HEK293 (cell line): ENCODE results near the gene NLGN2.

Source experiments
- BCL11A ChIP-seq: fragments of 450-650 bp; formaldehyde crosslinking; IDR thresholded peaks from 2 replicates; pipeline ENCODE4 v1.5.1; 2016; ENCODE audit warnings: low read depth, missing biosample characterization, missing genetic modification characterization
- HOXA7 ChIP-seq: sonication (generic); formaldehyde crosslinking; IDR thresholded peaks from 2 replicates; pipeline ENCODE4 v1.8.1; 2022; ENCODE audit warnings: missing genetic modification reagents, borderline replicate concordance
- KLF9 ChIP-seq: fragments of 450-650 bp; formaldehyde crosslinking; IDR thresholded peaks from 2 replicates; pipeline ENCODE4 v1.5.1; 2016; ENCODE audit warnings: missing biosample characterization, missing genetic modification characterization, low read depth
- ZBTB7A ChIP-seq: fragments of 450-650 bp; formaldehyde crosslinking; IDR thresholded peaks from 2 replicates; pipeline ENCODE4 v1.5.1; 2016; ENCODE audit warnings: low read depth, missing biosample characterization, missing genetic modification characterization
- ZNF16 ChIP-seq: fragments of 450-650 bp; formaldehyde crosslinking; IDR thresholded peaks from 2 replicates; pipeline ENCODE4 v1.5.1; 2016; ENCODE audit warnings: low read depth, missing biosample characterization, missing genetic modification characterization
- ZNF174 ChIP-seq: fragments of 450-650 bp; formaldehyde crosslinking; IDR thresholded peaks from 2 replicates; pipeline ENCODE4 v1.5.0; 2017; ENCODE audit warnings: missing biosample characterization, mild to moderate bottlenecking, missing genetic modification characterization
- ZNF211 ChIP-seq: fragments of 450-650 bp; formaldehyde crosslinking; IDR thresholded peaks from 2 replicates; pipeline ENCODE4 v1.5.1; 2016; ENCODE audit warnings: low read depth, missing biosample characterization, missing genetic modification characterization
- ZNF341 ChIP-seq: fragments of 450-650 bp; formaldehyde crosslinking; IDR thresholded peaks from 2 replicates; pipeline ENCODE4; 2016; ENCODE audit warnings: low read depth, missing biosample characterization, missing genetic modification characterization
- ZNF426 ChIP-seq: fragments of 450-650 bp; formaldehyde crosslinking; IDR thresholded peaks from 2 replicates; pipeline ENCODE4 v1.5.1; 2017; ENCODE audit warnings: missing biosample characterization, missing genetic modification characterization, mild to moderate bottlenecking, inconsistent platforms, moderate library complexity
- ZNF561 ChIP-seq: fragments of 450-650 bp; IDR thresholded peaks from 2 replicates; pipeline ENCODE4 v1.5.1; 2018; ENCODE audit warnings: missing biosample characterization, missing genetic modification characterization, borderline replicate concordance
- ZNF585B ChIP-seq: fragments of 450-650 bp; formaldehyde crosslinking; IDR thresholded peaks from 2 replicates; pipeline ENCODE4 v1.5.1; 2016; ENCODE audit warnings: missing biosample characterization, missing genetic modification characterization
- ZNF610 ChIP-seq: fragments of 450-650 bp; formaldehyde crosslinking; IDR thresholded peaks from 2 replicates; pipeline ENCODE4 v1.5.1; 2016; ENCODE audit warnings: missing biosample characterization, missing genetic modification characterization, borderline replicate concordance
- ZNF621 ChIP-seq: fragments of 450-650 bp; formaldehyde crosslinking; IDR thresholded peaks from 2 replicates; pipeline ENCODE4 v1.5.1; 2017; ENCODE audit warnings: missing biosample characterization, missing genetic modification characterization
- ZNF658 ChIP-seq: fragments of 450-650 bp; formaldehyde crosslinking; IDR thresholded peaks from 2 replicates; pipeline ENCODE4; 2016; ENCODE audit warnings: missing biosample characterization, missing genetic modification characterization
- ZNF664 ChIP-seq: fragments of 450-650 bp; formaldehyde crosslinking; IDR thresholded peaks from 2 replicates; pipeline ENCODE4 v1.5.1; 2016; ENCODE audit warnings: missing biosample characterization, missing genetic modification characterization
- ZNF76 ChIP-seq: fragments of 450-650 bp; formaldehyde crosslinking; IDR thresholded peaks from 2 replicates; pipeline ENCODE4; 2016; ENCODE audit warnings: low read depth, missing biosample characterization, missing genetic modification characterization, borderline replicate concordance
- ZNF776 ChIP-seq: fragments of 450-650 bp; formaldehyde crosslinking; IDR thresholded peaks from 2 replicates; pipeline ENCODE4 v1.5.0; 2017; ENCODE audit warnings: missing biosample characterization, missing genetic modification characterization, borderline replicate concordance
- ZNF785 ChIP-seq: fragments of 450-650 bp; formaldehyde crosslinking; IDR thresholded peaks from 2 replicates; pipeline ENCODE4 v1.5.1; 2016; ENCODE audit warnings: missing biosample characterization, missing genetic modification characterization
- ZNF837 ChIP-seq: fragments of 450-650 bp; formaldehyde crosslinking; IDR thresholded peaks from 2 replicates; pipeline ENCODE4 v1.5.1; 2016; ENCODE audit warnings: missing biosample characterization, missing genetic modification characterization
- ZNF843 ChIP-seq: fragments of 450-650 bp; formaldehyde crosslinking; IDR thresholded peaks from 2 replicates; pipeline ENCODE4 v1.5.1; 2016; ENCODE audit warnings: missing biosample characterization, missing genetic modification characterization
- ZSCAN23 ChIP-seq: fragments of 450-650 bp; formaldehyde crosslinking; IDR thresholded peaks from 2 replicates; pipeline ENCODE4 v1.5.1; 2016; ENCODE audit warnings: missing biosample characterization, missing genetic modification characterization
- ZSCAN30 ChIP-seq: fragments of 450-650 bp; IDR thresholded peaks from 2 replicates; pipeline ENCODE4 v1.5.1; 2018; ENCODE audit warnings: missing biosample characterization, mild to moderate bottlenecking, missing genetic modification characterization, moderate library complexity
- TF ChIP-seq, protein P1 (sequence below): fragments of 450-650 bp; formaldehyde crosslinking; IDR thresholded peaks from 2 replicates; pipeline ENCODE4 v1.5.1; 2016; ENCODE audit warnings: missing biosample characterization, missing genetic modification characterization
- TF ChIP-seq, protein P2 (sequence below): fragments of 450-650 bp; formaldehyde crosslinking; IDR thresholded peaks from 2 replicates; pipeline ENCODE4 v1.5.1; 2016; ENCODE audit warnings: missing biosample characterization, missing genetic modification characterization
- TF ChIP-seq, protein P3 (sequence below): fragments of 450-650 bp; formaldehyde crosslinking; IDR thresholded peaks from 2 replicates; pipeline ENCODE4 v1.5.1; 2017; ENCODE audit warnings: missing biosample characterization, missing genetic modification characterization
- TF ChIP-seq, protein P4 (sequence below): fragments of 450-650 bp; formaldehyde crosslinking; IDR thresholded peaks from 2 replicates; pipeline ENCODE4 v1.5.1; 2017; ENCODE audit warnings: missing biosample characterization, mild to moderate bottlenecking, missing genetic modification characterization, moderate library complexity
- TF ChIP-seq, protein P5 (sequence below): fragments of 450-650 bp; formaldehyde crosslinking; IDR thresholded peaks from 2 replicates; pipeline ENCODE4 v1.5.1; 2016; ENCODE audit warnings: missing biosample characterization, missing genetic modification characterization

NLGN2 gene

DNA sequence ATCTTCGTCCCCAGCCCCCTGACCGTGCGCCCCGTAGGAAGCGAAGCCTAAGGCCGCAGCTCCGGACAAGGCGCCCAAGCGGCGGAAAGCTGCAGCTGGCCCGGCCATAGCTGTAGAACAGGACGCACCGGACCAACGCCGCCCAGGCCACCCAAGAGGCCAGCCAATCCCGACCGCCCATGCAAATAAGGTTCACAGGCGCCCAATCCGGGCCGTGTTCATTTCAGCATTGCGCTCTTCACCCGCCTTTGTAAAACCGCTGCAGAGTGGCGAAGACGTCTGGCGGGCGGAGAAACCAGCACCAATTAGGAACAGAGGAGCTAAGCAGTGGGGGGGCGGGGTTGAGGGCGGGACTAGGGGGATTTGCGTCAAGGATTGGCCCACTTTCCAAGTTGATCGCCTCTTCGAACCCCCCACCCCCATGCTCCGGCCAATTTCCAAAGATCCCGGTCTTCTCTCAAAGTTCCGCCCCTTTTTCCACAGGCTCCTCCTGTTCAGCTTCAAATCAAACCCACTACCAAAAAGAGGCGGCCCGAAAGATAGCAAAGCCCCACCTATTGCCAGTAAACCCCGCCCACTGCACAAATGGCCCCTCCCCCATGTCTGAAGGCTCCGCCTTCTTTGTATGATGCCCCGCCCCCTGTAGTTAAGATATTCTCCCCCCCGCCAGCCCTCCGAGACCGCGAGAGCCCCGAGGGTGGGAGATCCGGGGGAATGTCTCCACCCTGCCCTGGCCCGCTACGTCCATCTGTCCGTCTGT, 3.5 kb upstream of the NLGN2 start, which contains the start of gene TMEM256 (continued):
- TF ChIP-seq, protein P1, sequence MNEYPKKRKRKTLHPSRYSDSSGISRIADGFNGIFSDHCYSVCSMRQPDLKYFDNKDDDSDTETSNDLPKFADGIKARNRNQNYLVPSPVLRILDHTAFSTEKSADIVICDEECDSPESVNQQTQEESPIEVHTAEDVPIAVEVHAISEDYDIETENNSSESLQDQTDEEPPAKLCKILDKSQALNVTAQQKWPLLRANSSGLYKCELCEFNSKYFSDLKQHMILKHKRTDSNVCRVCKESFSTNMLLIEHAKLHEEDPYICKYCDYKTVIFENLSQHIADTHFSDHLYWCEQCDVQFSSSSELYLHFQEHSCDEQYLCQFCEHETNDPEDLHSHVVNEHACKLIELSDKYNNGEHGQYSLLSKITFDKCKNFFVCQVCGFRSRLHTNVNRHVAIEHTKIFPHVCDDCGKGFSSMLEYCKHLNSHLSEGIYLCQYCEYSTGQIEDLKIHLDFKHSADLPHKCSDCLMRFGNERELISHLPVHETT (tag by site-specific recombination), result no peak
- TF ChIP-seq ZNF341 (tag by site-specific recombination), result peak; percentile 85
- TF ChIP-seq ZSCAN30 (tag by site-specific recombination), result no peak
- TF ChIP-seq ZNF76 (tag by site-specific recombination), result 0 out of 2 replicates have a peak, but pooled peaks have one; percentile 16
- no peak for TF ChIP-seq ZNF561
- no peak for TF ChIP-seq ZNF211 (tag by site-specific recombination)
- no peak for TF ChIP-seq ZSCAN23
- TF ChIP-seq ZNF658, result no peak
- TF ChIP-seq ZBTB7A (tag by site-specific recombination), result no peak
- TF ChIP-seq ZNF174 (tag by site-specific recombination), result no peak
- TF ChIP-seq ZNF610 (tag by site-specific recombination), result no peak
- no peak for TF ChIP-seq ZNF426 (tag by site-specific recombination)
- TF ChIP-seq ZNF837 (tag by site-specific recombination), result no peak
- TF ChIP-seq ZNF776 (tag by site-specific recombination), result no peak
- TF ChIP-seq ZNF621 (tag by site-specific recombination), result no peak
- no peak for TF ChIP-seq ZNF664
- TF ChIP-seq, protein P2, sequence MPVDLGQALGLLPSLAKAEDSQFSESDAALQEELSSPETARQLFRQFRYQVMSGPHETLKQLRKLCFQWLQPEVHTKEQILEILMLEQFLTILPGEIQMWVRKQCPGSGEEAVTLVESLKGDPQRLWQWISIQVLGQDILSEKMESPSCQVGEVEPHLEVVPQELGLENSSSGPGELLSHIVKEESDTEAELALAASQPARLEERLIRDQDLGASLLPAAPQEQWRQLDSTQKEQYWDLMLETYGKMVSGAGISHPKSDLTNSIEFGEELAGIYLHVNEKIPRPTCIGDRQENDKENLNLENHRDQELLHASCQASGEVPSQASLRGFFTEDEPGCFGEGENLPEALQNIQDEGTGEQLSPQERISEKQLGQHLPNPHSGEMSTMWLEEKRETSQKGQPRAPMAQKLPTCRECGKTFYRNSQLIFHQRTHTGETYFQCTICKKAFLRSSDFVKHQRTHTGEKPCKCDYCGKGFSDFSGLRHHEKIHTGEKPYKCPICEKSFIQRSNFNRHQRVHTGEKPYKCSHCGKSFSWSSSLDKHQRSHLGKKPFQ (tag by site-specific recombination), result no peak
- TF ChIP-seq, protein P3, sequence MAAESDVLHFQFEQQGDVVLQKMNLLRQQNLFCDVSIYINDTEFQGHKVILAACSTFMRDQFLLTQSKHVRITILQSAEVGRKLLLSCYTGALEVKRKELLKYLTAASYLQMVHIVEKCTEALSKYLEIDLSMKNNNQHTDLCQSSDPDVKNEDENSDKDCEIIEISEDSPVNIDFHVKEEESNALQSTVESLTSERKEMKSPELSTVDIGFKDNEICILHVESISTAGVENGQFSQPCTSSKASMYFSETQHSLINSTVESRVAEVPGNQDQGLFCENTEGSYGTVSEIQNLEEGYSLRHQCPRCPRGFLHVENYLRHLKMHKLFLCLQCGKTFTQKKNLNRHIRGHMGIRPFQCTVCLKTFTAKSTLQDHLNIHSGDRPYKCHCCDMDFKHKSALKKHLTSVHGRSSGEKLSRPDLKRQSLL, result no peak
- peak; percentile 73 for TF ChIP-seq KLF9
- peak; percentile 35; the same call in 1 of the 2 replicates for TF ChIP-seq ZNF843 (tag by site-specific recombination)
- TF ChIP-seq, protein P4, sequence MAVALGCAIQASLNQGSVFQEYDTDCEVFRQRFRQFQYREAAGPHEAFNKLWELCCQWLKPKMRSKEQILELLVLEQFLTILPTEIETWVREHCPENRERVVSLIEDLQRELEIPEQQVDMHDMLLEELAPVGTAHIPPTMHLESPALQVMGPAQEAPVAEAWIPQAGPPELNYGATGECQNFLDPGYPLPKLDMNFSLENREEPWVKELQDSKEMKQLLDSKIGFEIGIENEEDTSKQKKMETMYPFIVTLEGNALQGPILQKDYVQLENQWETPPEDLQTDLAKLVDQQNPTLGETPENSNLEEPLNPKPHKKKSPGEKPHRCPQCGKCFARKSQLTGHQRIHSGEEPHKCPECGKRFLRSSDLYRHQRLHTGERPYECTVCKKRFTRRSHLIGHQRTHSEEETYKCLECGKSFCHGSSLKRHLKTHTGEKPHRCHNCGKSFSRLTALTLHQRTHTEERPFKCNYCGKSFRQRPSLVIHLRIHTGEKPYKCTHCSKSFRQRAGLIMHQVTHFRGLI, result peak; percentile 78
- TF ChIP-seq, protein P5, sequence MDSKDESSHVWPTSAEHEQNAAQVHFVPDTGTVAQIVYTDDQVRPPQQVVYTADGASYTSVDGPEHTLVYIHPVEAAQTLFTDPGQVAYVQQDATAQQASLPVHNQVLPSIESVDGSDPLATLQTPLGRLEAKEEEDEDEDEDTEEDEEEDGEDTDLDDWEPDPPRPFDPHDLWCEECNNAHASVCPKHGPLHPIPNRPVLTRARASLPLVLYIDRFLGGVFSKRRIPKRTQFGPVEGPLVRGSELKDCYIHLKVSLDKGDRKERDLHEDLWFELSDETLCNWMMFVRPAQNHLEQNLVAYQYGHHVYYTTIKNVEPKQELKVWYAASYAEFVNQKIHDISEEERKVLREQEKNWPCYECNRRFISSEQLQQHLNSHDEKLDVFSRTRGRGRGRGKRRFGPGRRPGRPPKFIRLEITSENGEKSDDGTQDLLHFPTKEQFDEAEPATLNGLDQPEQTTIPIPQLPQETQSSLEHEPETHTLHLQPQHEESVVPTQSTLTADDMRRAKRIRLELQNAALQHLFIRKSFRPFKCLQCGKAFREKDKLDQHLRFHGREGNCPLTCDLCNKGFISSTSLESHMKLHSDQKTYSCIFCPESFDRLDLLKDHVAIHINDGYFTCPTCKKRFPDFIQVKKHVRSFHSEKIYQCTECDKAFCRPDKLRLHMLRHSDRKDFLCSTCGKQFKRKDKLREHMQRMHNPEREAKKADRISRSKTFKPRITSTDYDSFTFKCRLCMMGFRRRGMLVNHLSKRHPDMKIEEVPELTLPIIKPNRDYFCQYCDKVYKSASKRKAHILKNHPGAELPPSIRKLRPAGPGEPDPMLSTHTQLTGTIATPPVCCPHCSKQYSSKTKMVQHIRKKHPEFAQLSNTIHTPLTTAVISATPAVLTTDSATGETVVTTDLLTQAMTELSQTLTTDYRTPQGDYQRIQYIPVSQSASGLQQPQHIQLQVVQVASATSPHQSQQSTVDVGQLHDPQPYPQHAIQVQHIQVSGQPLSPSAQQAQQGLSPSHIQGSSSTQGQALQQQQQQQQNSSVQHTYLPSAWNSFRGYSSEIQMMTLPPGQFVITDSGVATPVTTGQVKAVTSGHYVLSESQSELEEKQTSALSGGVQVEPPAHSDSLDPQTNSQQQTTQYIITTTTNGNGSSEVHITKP (tag by site-specific recombination), result peak; percentile 96
- TF ChIP-seq ZNF16 (tag by site-specific recombination), result no peak
- TF ChIP-seq ZNF585B (tag by site-specific recombination), result no peak
- TF ChIP-seq HOXA7, result no peak
- TF ChIP-seq ZNF785, result no peak
- TF ChIP-seq BCL11A (tag by site-specific recombination), result peak; percentile 72; the same call in 1 of the 2 replicates
